ENCODE measurements around the gene CAMK2B.

DNA sequence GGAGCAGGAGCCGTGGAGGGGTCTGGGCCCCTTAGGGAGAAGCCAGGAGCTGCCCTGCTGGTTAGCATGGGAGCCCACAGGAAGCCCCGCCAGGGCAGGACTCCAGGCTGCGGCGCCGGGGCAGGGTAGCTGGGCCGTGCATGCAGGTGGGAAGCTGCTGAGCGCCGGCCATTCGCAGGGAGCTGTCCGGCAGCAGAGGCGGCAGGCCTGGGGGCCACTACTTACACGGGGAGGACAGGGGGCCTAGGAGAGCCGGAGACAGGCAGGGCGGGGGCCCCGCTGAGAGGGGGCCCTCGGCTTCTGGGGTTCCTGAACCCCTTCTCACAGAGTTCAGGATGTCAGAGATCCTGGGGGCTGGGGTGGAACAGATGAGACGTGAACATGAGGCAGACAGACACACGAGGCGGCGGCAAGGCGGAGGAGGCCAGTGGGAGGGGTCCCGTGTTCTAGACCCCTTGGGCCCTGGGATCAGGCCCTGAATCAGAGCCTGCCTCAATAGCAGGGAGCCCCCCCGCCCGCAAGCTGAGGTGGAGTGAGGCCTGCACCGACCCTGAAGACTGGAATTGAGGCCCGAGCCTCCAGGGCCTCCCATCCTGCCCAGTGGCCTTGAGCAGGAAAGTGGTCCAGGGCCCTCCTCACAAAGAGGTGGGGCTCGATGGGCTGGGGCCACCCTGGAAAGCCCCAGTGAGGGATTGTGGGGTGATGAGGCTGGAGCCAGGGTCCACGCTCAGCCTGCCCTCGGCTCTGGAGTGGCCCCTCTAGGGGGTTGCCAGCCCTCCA, 96.6 kb downstream of the CAMK2B start:
- TF ChIP-seq, protein P1, sequence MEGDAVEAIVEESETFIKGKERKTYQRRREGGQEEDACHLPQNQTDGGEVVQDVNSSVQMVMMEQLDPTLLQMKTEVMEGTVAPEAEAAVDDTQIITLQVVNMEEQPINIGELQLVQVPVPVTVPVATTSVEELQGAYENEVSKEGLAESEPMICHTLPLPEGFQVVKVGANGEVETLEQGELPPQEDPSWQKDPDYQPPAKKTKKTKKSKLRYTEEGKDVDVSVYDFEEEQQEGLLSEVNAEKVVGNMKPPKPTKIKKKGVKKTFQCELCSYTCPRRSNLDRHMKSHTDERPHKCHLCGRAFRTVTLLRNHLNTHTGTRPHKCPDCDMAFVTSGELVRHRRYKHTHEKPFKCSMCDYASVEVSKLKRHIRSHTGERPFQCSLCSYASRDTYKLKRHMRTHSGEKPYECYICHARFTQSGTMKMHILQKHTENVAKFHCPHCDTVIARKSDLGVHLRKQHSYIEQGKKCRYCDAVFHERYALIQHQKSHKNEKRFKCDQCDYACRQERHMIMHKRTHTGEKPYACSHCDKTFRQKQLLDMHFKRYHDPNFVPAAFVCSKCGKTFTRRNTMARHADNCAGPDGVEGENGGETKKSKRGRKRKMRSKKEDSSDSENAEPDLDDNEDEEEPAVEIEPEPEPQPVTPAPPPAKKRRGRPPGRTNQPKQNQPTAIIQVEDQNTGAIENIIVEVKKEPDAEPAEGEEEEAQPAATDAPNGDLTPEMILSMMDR (conservative IDR thresholded peaks at IDR 0.05): no peak
- no peak for TF ChIP-seq ZFX (IDR thresholded peaks at IDR 0.05)
